ENCODE results near the gene DPH1. TPM values are rescaled to one million over a fixed set of nuclear protein-coding genes. Genes with fewer than 3 reads are reported as not detected.
A peak's percentile ranks its signal among the peaks of the same experiment; 100 is the strongest.

The DPH1 gene
- polyA plus RNA-seq, 1 of the 3 experiments (the other 2 are of a cell fraction), result 36.2 TPM

DNA sequence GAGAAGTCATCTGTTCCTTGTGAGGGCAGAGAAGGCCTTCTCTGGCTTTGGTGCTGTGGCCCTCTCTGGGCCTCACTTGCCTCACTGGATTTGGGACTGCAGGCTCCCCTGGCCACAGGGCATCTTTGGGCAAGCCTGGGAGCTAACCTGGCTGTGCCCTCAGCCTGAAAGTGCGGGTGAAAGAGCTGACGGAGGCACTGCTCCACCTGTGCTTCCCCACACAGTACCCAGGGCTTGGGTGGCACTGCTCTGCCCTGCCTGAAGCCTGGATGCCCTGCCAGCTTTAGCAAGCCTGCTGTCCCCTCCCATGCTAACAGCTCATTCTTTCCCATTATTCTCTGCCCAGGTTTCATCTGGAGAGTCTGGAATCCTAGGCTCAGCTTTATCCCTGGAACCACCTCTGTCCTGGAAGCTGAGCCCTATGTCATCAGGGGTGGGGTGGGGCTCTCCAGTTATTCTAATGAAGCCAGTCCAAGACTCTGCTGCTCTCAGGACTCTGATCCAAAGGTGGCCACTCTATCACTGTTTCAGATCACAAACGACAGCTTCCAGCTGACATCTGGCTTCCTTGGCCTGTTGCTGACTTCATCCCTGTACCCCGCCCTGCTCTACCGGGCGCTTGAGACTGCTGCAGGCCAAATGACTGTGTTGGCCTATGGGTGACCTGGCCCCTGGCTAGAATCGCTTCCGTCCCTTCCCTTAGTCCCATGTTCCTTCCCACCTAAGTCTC is 54.2 kb downstream of the DPH1 start:
- no peaks in the 10 kb centered on the region for H3K9me3 ChIP-seq
- peak overlapping the region; percentile 57 to 89 for H3K27ac ChIP-seq (ENCODE audit: low read depth in 2 of 2, low read length in 1 of 2)
- ChIA-PET CTCF (interaction anchor here (0.7 to 2.7 kb wide), 9 partner anchors 8 to 160 kb away, joined by 3 to 17 read pairs (median 3); partner anchors contain the start of gene HIC1), POLR2A (interaction anchor here (0.8 kb wide), 1 partner anchor 16 kb away, joined by 3 read pairs; no protein-coding TSS in a partner anchor)
- DNase-seq, result peak; percentile 61
- H3K9ac ChIP-seq, result peak overlapping the region; percentile 6; the same call in 1 of the 2 replicates
- no peaks in the 10 kb centered on the region for H3K9me2 ChIP-seq
- no peaks in the 10 kb centered on the region for H3K27me3 ChIP-seq (ENCODE audit: insufficient read depth)
- H3K79me2 ChIP-seq (ENCODE audit: insufficient read depth), result peaks cover 6% of the 10 kb centered on the region; the same call in 1 of the 2 replicates
- H4K20me1 ChIP-seq (ENCODE audit: insufficient read depth), result no peaks in the 10 kb centered on the region
- peaks cover 9 to 10% of the 10 kb centered on the region in 2 experiments for H3K36me3 ChIP-seq (replicated peaks in 1 of 2; ENCODE audit: control insufficient read depth in 1 of 2, insufficient read depth in 2 of 2, low read length in 1 of 2)
- TF ChIP-seq GATA2 (CRISPR knock-in tag; IDR thresholded peaks at IDR 0.05) (peak; percentile 55; the same call in 1 of the 2 replicates), JUND (IDR thresholded peaks at IDR 0.05) (no peak), MXI1 (IDR thresholded peaks at IDR 0.05; ENCODE audit: low read depth, low read length) (0 out of 2 replicates have a peak, but pooled peaks have one; percentile 5), EP300 (IDR thresholded peaks at IDR 0.05; ENCODE audit: borderline replicate concordance in 1 of 2, low read depth in 1 of 2, low read length in 1 of 2) (peak in 1 of 2 experiments; percentile 66; a peak in 1 of 4 replicates), NFIC (IDR thresholded peaks at IDR 0.05; ENCODE audit: borderline replicate concordance) (0 out of 2 replicates have a peak, but pooled peaks have one; percentile 6), RCOR1 (IDR thresholded peaks at IDR 0.05; ENCODE audit: low read length) (peak; percentile 65; the same call in 1 of the 2 replicates), TCF12 (IDR thresholded peaks at IDR 0.05) (peak; percentile 49; the same call in 1 of the 2 replicates)
- TF ChIP-seq, protein P1, sequence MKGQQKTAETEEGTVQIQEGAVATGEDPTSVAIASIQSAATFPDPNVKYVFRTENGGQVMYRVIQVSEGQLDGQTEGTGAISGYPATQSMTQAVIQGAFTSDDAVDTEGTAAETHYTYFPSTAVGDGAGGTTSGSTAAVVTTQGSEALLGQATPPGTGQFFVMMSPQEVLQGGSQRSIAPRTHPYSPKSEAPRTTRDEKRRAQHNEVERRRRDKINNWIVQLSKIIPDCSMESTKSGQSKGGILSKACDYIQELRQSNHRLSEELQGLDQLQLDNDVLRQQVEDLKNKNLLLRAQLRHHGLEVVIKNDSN (IDR thresholded peaks at IDR 0.05; ENCODE audit: borderline replicate concordance, low read depth), result no peak
- TF ChIP-seq, protein P2, sequence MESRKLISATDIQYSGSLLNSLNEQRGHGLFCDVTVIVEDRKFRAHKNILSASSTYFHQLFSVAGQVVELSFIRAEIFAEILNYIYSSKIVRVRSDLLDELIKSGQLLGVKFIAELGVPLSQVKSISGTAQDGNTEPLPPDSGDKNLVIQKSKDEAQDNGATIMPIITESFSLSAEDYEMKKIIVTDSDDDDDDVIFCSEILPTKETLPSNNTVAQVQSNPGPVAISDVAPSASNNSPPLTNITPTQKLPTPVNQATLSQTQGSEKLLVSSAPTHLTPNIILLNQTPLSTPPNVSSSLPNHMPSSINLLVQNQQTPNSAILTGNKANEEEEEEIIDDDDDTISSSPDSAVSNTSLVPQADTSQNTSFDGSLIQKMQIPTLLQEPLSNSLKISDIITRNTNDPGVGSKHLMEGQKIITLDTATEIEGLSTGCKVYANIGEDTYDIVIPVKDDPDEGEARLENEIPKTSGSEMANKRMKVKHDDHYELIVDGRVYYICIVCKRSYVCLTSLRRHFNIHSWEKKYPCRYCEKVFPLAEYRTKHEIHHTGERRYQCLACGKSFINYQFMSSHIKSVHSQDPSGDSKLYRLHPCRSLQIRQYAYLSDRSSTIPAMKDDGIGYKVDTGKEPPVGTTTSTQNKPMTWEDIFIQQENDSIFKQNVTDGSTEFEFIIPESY (IDR thresholded peaks at IDR 0.05; ENCODE audit: borderline replicate concordance, low read depth), result no peak
- TF ChIP-seq, protein P3, sequence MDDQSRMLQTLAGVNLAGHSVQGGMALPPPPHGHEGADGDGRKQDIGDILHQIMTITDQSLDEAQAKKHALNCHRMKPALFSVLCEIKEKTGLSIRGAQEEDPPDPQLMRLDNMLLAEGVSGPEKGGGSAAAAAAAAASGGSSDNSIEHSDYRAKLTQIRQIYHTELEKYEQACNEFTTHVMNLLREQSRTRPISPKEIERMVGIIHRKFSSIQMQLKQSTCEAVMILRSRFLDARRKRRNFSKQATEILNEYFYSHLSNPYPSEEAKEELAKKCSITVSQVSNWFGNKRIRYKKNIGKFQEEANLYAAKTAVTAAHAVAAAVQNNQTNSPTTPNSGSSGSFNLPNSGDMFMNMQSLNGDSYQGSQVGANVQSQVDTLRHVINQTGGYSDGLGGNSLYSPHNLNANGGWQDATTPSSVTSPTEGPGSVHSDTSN (IDR thresholded peaks at IDR 0.05), result peak; percentile 12; the same call in 1 of the 2 replicates
- 51% methylated on average over 8 of the region's 8 CpGs for WGBS (ENCODE audit: low lambda C conversion rate)
- H3K4me3 ChIP-seq (ENCODE audit: low read depth in 2 of 2, low read length in 1 of 2), result no peak overlapping the region
- H2AFZ ChIP-seq (ENCODE audit: low read depth), result no peak overlapping the region
- H3F3A ChIP-seq (replicated peaks; ENCODE audit: insufficient read depth), result peaks cover 12% of the 10 kb centered on the region
- H3K4me2 ChIP-seq, result peak overlapping the region; percentile 41; the same call in 1 of the 2 replicates
- peaks cover 24 to 81% of the 10 kb centered on the region in 2 experiments for H3K4me1 ChIP-seq (ENCODE audit: control insufficient read depth in 1 of 2, insufficient read depth in 2 of 2, low read depth in 1 of 2, low read length in 1 of 2)

Measured in SK-N-SH (cell line).